Keratinocyte (primary cell): ENCODE data around the gene ACSS1. TPM values are rescaled to one million over a fixed set of nuclear protein-coding genes. Genes with fewer than 3 reads are reported as not detected.

ENCODE experiments used
- DNase-seq: peaks from one replicate; pipeline ENCODE4 v3.0.0-alpha.2; 2011; ENCODE audit warnings: low read depth, missing footprints, low spot score
- FAIRE-seq: peaks from 2 replicates; lab custom pipeline; 2011; peaks lifted over from hg19 to GRCh38; lab: Jason Lieb, UNC
- H2AFZ ChIP-seq: 2 replicates; pipeline ENCODE4 v1.6.0; 2012; ENCODE audit warnings: low read length, control low read depth, inconsistent platforms; ENCODE audit not compliant: control insufficient read depth
- H3K27ac ChIP-seq: 2 replicates; pipeline ENCODE4 v1.5.1; 2011; ENCODE audit warnings: low read length; ENCODE audit not compliant: control insufficient read depth, insufficient read depth
- H3K27me3 ChIP-seq: 3 replicates; pipeline ENCODE4 v1.6.0; 2011; ENCODE audit warnings: low read length; ENCODE audit not compliant: control insufficient read depth, insufficient read depth; ENCODE audit errors: extremely low read depth
- H3K36me3 ChIP-seq, 2 experiments: 2 replicates in 1 of 2; 3 replicates in 1 of 2; pipeline ENCODE4 v1.5.1; 2011; ENCODE audit warnings: low read length in 2 of 2, mild to moderate bottlenecking in 1 of 2; ENCODE audit not compliant: control insufficient read depth in 2 of 2, insufficient read depth in 2 of 2; ENCODE audit errors: extremely low read depth in 1 of 2
- H3K4me1 ChIP-seq: 3 replicates; pipeline ENCODE4 v1.5.1; 2011; ENCODE audit warnings: low read length; ENCODE audit not compliant: control insufficient read depth, insufficient read depth; ENCODE audit errors: extremely low read depth
- H3K4me2 ChIP-seq: 3 replicates; pipeline ENCODE4 v1.6.0; 2011; ENCODE audit warnings: low read depth, low read length; ENCODE audit not compliant: control insufficient read depth, insufficient read depth; ENCODE audit errors: extremely low read depth
- H3K4me3 ChIP-seq, 3 experiments: fragments of 200-600 bp in 1 of 3; sonication (generic) in 1 of 3; 2 replicates in 2 of 3; 3 replicates in 1 of 3; pipeline ENCODE4 v1.5.1; 2011 to 2016; ENCODE audit warnings: low read length in 3 of 3, mild to moderate bottlenecking in 3 of 3, control low read depth in 2 of 3, inconsistent platforms in 1 of 3, low read depth in 1 of 3, mixed read lengths in 1 of 3, mixed run types in 1 of 3, moderate library complexity in 1 of 3; ENCODE audit not compliant: control insufficient read depth in 2 of 3, insufficient read depth in 2 of 3; ENCODE audit errors: extremely low read depth in 1 of 3
- H3K79me2 ChIP-seq: 2 replicates; pipeline ENCODE4 v1.6.0; 2012; ENCODE audit warnings: low read length; ENCODE audit not compliant: control insufficient read depth, insufficient read depth
- H3K9ac ChIP-seq: 3 replicates; pipeline ENCODE4 v1.6.0; 2011; ENCODE audit warnings: low read length; ENCODE audit not compliant: control insufficient read depth, insufficient read depth; ENCODE audit errors: extremely low read depth
- H3K9me1 ChIP-seq: 3 replicates; pipeline ENCODE4 v1.6.0; 2011; ENCODE audit warnings: low read length; ENCODE audit not compliant: control insufficient read depth, insufficient read depth; ENCODE audit errors: extremely low read depth
- H3K9me3 ChIP-seq: 2 replicates; pipeline ENCODE4 v1.5.1; 2012; ENCODE audit warnings: low read depth, low read length; ENCODE audit not compliant: control insufficient read depth
- H4K20me1 ChIP-seq: 3 replicates; pipeline ENCODE4 v1.6.0; 2011; ENCODE audit warnings: low read length; ENCODE audit not compliant: control insufficient read depth, insufficient read depth; ENCODE audit errors: extremely low read depth
- EZH2 ChIP-seq: IDR thresholded peaks from one replicate; pipeline ENCODE4 v1.6.1; 2012; ENCODE audit warnings: inconsistent platforms, mild to moderate bottlenecking, low read length, moderate library complexity
- dilution Hi-C: fragments of 300-500 bp; cut with MboI; formaldehyde crosslinking; loops from one replicate; pipeline ENCODE4 v1.7.0; 2020; ENCODE audit warnings: low sequenced_read_pairs; ENCODE audit not compliant: extremely low pct_ligation_motif_present
- polyA plus RNA-seq, 5 experiments: library from polyadenylated mRNA; depleted of rRNA in 3 of 5; stranded (reverse) in 3 of 5; stranded (forward) in 1 of 5; unstranded in 1 of 5; fragments of >200 nt; gene quantifications; 1 replicate in 1 of 5; 2 replicates in 3 of 5; 3 replicates in 1 of 5; pipeline versions ENCODE4 v1.2.1 to v1.2.3, GENCODE V29; 2011 to 2012; ENCODE audit warnings: missing spikeins in 2 of 5, low read depth in 1 of 5, low replicate concordance in 1 of 5
- TF ChIP-seq, protein P1 (sequence below), 3 experiments: IDR thresholded peaks in 1 of 3; conservative IDR thresholded peaks in 1 of 3; optimal IDR thresholded peaks in 1 of 3; 2 replicates in 2 of 3; 3 replicates in 1 of 3; pipeline versions ENCODE3 to v1.5.1; 2011; ENCODE audit warnings: low read length in 3 of 3, mild to moderate bottlenecking in 3 of 3, moderate library complexity in 2 of 3, control low read depth in 1 of 3, inconsistent platforms in 1 of 3; ENCODE audit not compliant: insufficient read depth in 2 of 3; ENCODE audit errors: extremely low read depth in 1 of 3

The ACSS1 gene
- polyA plus RNA-seq, 1 donor (not counting 4 experiments of a cell fraction or from before 2014, with no cell fraction given), result 1.5 TPM

DNA sequence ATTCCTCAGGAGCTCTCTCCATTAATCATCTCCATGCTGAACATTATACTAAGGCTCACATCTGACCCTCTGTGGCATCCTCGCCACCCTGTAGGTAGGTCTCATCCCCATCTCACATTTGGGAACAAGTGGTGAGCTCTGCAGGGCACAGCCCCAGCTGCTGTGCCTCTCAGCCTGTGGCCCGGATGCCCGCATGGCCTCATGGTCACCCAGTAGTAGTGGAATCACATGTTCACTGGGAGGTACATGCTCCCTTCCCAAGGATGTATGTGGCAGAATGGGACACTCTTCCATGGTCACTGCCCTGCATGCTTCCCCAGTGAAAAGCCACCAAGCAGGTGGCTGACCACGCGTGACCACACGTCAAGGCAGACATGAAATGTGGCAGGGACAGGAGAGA is 39.1 kb downstream of the ACSS1 start:
- Histone ChIP-seq H3K4me3 (no peak overlapping the region), H3K79me2 (no peaks in the 10 kb centered on the region), H2AFZ (no peak overlapping the region), H3K4me1 (peaks cover 28% of the 10 kb centered on the region), H3K9ac (no peak overlapping the region), H3K9me1 (no peaks in the 10 kb centered on the region), H3K36me3 (no peaks in the 10 kb centered on the region), H3K27ac (no peak overlapping the region), H3K4me2 (no peak overlapping the region), H4K20me1 (no peaks in the 10 kb centered on the region), H3K27me3 (no peaks in the 10 kb centered on the region), H3K9me3 (no peaks in the 10 kb centered on the region)
- no peak for FAIRE-seq
- dilution Hi-C loops, result no loop called here
- TF ChIP-seq, protein P1, sequence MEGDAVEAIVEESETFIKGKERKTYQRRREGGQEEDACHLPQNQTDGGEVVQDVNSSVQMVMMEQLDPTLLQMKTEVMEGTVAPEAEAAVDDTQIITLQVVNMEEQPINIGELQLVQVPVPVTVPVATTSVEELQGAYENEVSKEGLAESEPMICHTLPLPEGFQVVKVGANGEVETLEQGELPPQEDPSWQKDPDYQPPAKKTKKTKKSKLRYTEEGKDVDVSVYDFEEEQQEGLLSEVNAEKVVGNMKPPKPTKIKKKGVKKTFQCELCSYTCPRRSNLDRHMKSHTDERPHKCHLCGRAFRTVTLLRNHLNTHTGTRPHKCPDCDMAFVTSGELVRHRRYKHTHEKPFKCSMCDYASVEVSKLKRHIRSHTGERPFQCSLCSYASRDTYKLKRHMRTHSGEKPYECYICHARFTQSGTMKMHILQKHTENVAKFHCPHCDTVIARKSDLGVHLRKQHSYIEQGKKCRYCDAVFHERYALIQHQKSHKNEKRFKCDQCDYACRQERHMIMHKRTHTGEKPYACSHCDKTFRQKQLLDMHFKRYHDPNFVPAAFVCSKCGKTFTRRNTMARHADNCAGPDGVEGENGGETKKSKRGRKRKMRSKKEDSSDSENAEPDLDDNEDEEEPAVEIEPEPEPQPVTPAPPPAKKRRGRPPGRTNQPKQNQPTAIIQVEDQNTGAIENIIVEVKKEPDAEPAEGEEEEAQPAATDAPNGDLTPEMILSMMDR (optimal IDR thresholded peaks at IDR 0.05 in 1 of 3, IDR thresholded peaks at IDR 0.05 in 1 of 3, conservative IDR thresholded peaks at IDR 0.05 in 1 of 3; ENCODE audit: extremely low read depth in 1 of 3, insufficient read depth in 2 of 3, low read length in 3 of 3), result no peak
- no peak for TF ChIP-seq EZH2
- DNase-seq, result no peak

DNA sequence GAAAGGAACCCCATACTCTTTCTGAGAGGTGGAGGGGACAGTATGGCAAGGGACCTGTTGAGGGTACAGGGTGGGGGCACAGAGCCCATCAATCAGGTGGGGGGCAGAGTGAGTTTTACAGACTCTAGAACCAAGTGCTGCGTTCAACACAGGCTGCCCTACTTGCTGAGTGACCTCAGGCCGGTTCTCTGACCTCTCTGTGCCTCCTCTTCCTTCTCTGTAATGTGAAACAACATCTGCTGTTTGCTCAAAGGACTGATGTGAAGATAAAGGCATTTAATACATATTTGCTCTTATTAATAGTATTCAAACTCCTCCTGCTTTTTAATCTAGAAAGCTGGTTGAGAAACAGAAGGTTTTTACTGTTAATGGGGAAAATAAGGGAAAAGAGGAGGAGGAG is 39.5 kb downstream of the ACSS1 start:
- no peak overlapping the region for H3K27ac ChIP-seq
- H4K20me1 ChIP-seq, result no peaks in the 10 kb centered on the region
- H3K9ac ChIP-seq, result no peak overlapping the region
- H3K4me3 ChIP-seq, result no peak overlapping the region
- H3K4me1 ChIP-seq, result peaks cover 26% of the 10 kb centered on the region
- TF ChIP-seq EZH2, result no peak
- TF ChIP-seq, protein P1 (optimal IDR thresholded peaks at IDR 0.05 in 1 of 3, IDR thresholded peaks at IDR 0.05 in 1 of 3, conservative IDR thresholded peaks at IDR 0.05 in 1 of 3; ENCODE audit: extremely low read depth in 1 of 3, insufficient read depth in 2 of 3, low read length in 3 of 3), result no peak
- no peak for FAIRE-seq
- H2AFZ ChIP-seq, result no peak overlapping the region
- no peaks in the 10 kb centered on the region for H3K79me2 ChIP-seq
- no peak overlapping the region for H3K4me2 ChIP-seq
- no peaks in the 10 kb centered on the region for H3K27me3 ChIP-seq
- H3K9me1 ChIP-seq, result no peaks in the 10 kb centered on the region
- H3K36me3 ChIP-seq, result no peaks in the 10 kb centered on the region
- H3K9me3 ChIP-seq, result no peaks in the 10 kb centered on the region
- dilution Hi-C loops, result no loop called here
- DNase-seq, result no peak
